ENCODE results near the gene PRKN. TPM values are rescaled to one million over a fixed set of nuclear protein-coding genes. Genes with fewer than 3 reads are reported as not detected.

The PRKN gene
- total and polyA plus RNA-seq, 9 of the 15 experiments (the other 6 are each of a cell fraction or from before 2014, with no cell fraction given): 0.03 to 0.96 (median 0.15) TPM; not detected in 2

DNA sequence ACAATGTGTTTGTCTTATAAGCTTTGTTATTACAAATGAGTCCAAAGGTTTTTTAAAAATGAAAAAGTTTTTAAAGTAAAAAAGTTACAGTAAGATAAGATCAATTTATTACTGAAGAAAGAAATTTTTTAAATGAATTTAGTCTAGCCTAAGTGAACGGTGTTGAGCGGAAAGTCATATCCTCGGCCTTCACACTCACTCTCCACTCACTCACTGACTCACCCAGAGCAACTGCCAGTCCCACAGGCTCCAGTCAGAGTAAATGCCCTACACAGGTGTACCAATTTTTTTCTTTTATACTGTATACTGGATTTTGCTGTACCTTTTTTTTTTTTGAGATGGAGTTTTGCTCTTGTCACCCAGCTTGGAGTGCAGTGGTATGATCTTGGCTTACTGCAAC is 1411.0 kb downstream of the PRKN start:
- ATAC-seq: no peak
- Histone ChIP-seq H3K4me2 (ENCODE audit: insufficient read depth, low read length) (no peak overlapping the region), H3K9me1 (ENCODE audit: control insufficient read depth, insufficient read depth, low read length) (no peaks in the 10 kb centered on the region), H3K4me3 (no peak overlapping the region), H4K20me1 (replicated peaks; ENCODE audit: control insufficient read depth, insufficient read depth, low read length) (no peaks in the 10 kb centered on the region), H2AFZ (ENCODE audit: low read depth, low read length) (no peak overlapping the region), H3K36me3 (ENCODE audit: control insufficient read depth, insufficient read depth, low read length) (peaks cover 5% of the 10 kb centered on the region; the same call in 2 of the 3 replicates), H3K9ac (ENCODE audit: insufficient read depth in 1 of 2, low read depth in 2 of 2, low read length in 2 of 2) (no peak overlapping the region), H3K79me2 (ENCODE audit: control insufficient read depth, insufficient read depth, low read length) (peaks cover 27% of the 10 kb centered on the region; the same call in 2 of the 3 replicates), H3K4me1 (replicated peaks in 1 of 2; ENCODE audit: control insufficient read depth in 2 of 2, insufficient read depth in 2 of 2, low read length in 2 of 2) (peaks cover 0 to 4% of the 10 kb centered on the region in 2 experiments; a peak in 1 of 5 replicates), H3K9me3 (replicated peaks; ENCODE audit: control insufficient read depth, insufficient read depth, low read depth, low read length) (no peaks in the 10 kb centered on the region), H3K27ac (ENCODE audit: extremely low read depth, low read depth, low read length) (no peak overlapping the region), H3K27me3 (ENCODE audit: control insufficient read depth in 2 of 2, insufficient read depth in 2 of 2, low read length in 2 of 2) (no peaks in the 10 kb centered on the region)
- BruUV-seq (replicated peaks): no TSS peak
- in situ Hi-C loops (cut with MboI) (no loop called here), intact Hi-C loops (cut with micrococcal nuclease) (no loop called here)
- TF ChIP-seq DDX20 (tag; IDR thresholded peaks at IDR 0.05; ENCODE audit: low read depth) (no peak), ETV5 (CRISPR knock-in tag; IDR thresholded peaks at IDR 0.05; ENCODE audit: low read depth) (no peak), ZBTB1 (CRISPR knock-in tag; IDR thresholded peaks at IDR 0.05; ENCODE audit: borderline replicate concordance, low read depth) (no peak), SREBF2 (CRISPR knock-in tag; IDR thresholded peaks at IDR 0.05) (no peak), SRF (CRISPR knock-in tag; IDR thresholded peaks at IDR 0.05) (no peak), MEF2A (IDR thresholded peaks at IDR 0.05; ENCODE audit: control insufficient read depth, low read depth, low read length) (no peak), CSDE1 (IDR thresholded peaks at IDR 0.05) (no peak), CBFA2T2 (conservative IDR thresholded peaks at IDR 0.05) (no peak)
- TF ChIP-seq, protein P1, sequence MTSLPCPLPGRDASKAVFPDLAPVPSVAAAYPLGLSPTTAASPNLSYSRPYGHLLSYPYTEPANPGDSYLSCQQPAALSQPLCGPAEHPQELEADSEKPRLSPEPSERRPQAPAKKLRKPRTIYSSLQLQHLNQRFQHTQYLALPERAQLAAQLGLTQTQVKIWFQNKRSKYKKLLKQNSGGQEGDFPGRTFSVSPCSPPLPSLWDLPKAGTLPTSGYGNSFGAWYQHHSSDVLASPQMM (CRISPR knock-in tag; IDR thresholded peaks at IDR 0.05): no peak
- no peak for DNase-seq (ENCODE audit: extremely low read depth in 1 of 4, low spot score in 3 of 4)
- ChIA-PET CTCF (ENCODE audit: low intra/inter-chr PET ratio) (no interaction called here), POLR2A (interaction anchor here (1.4 kb wide), 1 partner anchor 21 kb away, joined by 3 read pairs; no protein-coding TSS in a partner anchor)
- no peak for FAIRE-seq
- 85% methylated on average over 3 of the region's 3 CpGs for WGBS (ENCODE audit: insufficient coverage, low coverage, missing lambda C conversion rate)
